Measurements from ENCODE around the gene PDE4A.
A peak's percentile ranks its signal among the peaks of the same experiment; 100 is the strongest.
"Not testable (repeated sequence)": the region's sequence is repeated elsewhere in the genome, so short reads cannot be mapped to it uniquely, and the experiment has no call there.

Gene PDE4A

DNA sequence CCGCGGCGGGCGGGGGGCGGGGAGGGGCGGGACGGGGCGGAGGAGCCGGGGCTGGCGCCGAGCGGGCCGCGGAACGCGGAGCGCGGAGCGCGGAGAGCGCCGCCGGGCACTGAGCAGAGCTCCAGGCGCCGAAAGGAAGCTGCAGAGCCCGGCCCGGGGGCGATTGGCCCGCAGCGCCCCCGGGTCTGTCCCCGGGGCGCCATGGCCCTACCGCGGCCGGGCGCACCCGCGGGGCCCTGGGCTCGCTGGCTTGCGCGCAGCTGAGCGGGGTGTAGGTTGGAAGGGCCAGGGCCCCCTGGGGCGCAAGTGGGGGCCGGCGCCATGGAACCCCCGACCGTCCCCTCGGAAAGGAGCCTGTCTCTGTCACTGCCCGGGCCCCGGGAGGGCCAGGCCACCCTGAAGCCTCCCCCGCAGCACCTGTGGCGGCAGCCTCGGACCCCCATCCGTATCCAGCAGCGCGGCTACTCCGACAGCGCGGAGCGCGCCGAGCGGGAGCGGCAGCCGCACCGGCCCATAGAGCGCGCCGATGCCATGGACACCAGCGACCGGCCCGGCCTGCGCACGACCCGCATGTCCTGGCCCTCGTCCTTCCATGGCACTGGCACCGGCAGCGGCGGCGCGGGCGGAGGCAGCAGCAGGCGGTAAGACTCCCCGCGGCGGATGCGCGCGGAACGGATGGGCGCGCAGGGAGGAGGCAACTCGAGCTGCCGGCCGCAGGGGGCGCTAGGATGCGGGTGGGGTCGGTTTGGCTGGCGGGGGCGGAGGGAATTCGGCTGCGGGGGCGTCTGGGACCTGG lies at the start of gene PDE4A:
Gene PDE4A, plus strand, starts transcription at position 95 of the 796 bp plus-strand sequence. Its CDS starts 227 bp downstream, at position 322.
- Histone ChIP-seq H3K4me1 (ENCODE audit: control insufficient read depth, insufficient read depth, low read length) (peaks cover 27% of the 10 kb centered on the region), H3K9me3 (ENCODE audit: control insufficient read depth, low read length) (no peaks in the 10 kb centered on the region), H3K4me3 (ENCODE audit: low read length) (peak within 1 kb of the TSS; percentile 27), H3K27me3 (replicated peaks; ENCODE audit: control insufficient read depth, insufficient read depth, low read length) (peaks cover 48% of the 10 kb centered on the region), H3K36me3 (ENCODE audit: control insufficient read depth, insufficient read depth, low read length, severe bottlenecking) (no peaks in the 10 kb centered on the region), H3K9ac (ENCODE audit: low read length) (no peak within 1 kb of the TSS)
- peak; percentile 64 for DNase-seq (ENCODE audit: low read depth)

- DNase-seq (ENCODE audit: low read depth): no peak
- Histone ChIP-seq H3K36me3 (ENCODE audit: control insufficient read depth, insufficient read depth, low read length, severe bottlenecking) (peaks cover 36% of the 10 kb centered on the region), H3K27me3 (replicated peaks; ENCODE audit: control insufficient read depth, insufficient read depth, low read length) (no peaks in the 10 kb centered on the region), H3K4me1 (ENCODE audit: control insufficient read depth, insufficient read depth, low read length) (no peaks in the 10 kb centered on the region), H3K4me3 (ENCODE audit: low read length) (no peak overlapping the region), H3K9ac (ENCODE audit: low read length) (no peak overlapping the region), H3K9me3 (ENCODE audit: control insufficient read depth, low read length) (no peaks in the 10 kb centered on the region)
Observed at GRCh38 chr19:10372690-10373089, 47.6 kb upstream of the PDE4A start.

GRCh38 chr19:10374931-10375330 lies 45.4 kb upstream of the PDE4A start:
- Histone ChIP-seq H3K9me3 (ENCODE audit: control insufficient read depth, low read length) (no peaks in the 10 kb centered on the region), H3K27me3 (replicated peaks; ENCODE audit: control insufficient read depth, insufficient read depth, low read length) (no peaks in the 10 kb centered on the region), H3K4me3 (ENCODE audit: low read length) (no peak overlapping the region), H3K9ac (ENCODE audit: low read length) (no peak overlapping the region), H3K4me1 (ENCODE audit: control insufficient read depth, insufficient read depth, low read length) (peaks cover 6% of the 10 kb centered on the region), H3K36me3 (ENCODE audit: control insufficient read depth, insufficient read depth, low read length, severe bottlenecking) (peaks cover 27% of the 10 kb centered on the region)
- no peak for DNase-seq (ENCODE audit: low read depth)

- Histone ChIP-seq H3K36me3 (ENCODE audit: control insufficient read depth, insufficient read depth, low read length, severe bottlenecking) (peaks cover 23% of the 10 kb centered on the region), H3K4me1 (ENCODE audit: control insufficient read depth, insufficient read depth, low read length) (peaks cover 12% of the 10 kb centered on the region)
- H3K4me3 ChIP-seq (ENCODE audit: low read length); H3K27me3 ChIP-seq (replicated peaks; ENCODE audit: control insufficient read depth, insufficient read depth, low read length); H3K9me3 ChIP-seq (ENCODE audit: control insufficient read depth, low read length); H3K9ac ChIP-seq (ENCODE audit: low read length); DNase-seq (ENCODE audit: low read depth): not testable (repeated sequence)
Observed at GRCh38 chr19:10377140-10377640, 43.1 kb upstream of the PDE4A start.

DNA sequence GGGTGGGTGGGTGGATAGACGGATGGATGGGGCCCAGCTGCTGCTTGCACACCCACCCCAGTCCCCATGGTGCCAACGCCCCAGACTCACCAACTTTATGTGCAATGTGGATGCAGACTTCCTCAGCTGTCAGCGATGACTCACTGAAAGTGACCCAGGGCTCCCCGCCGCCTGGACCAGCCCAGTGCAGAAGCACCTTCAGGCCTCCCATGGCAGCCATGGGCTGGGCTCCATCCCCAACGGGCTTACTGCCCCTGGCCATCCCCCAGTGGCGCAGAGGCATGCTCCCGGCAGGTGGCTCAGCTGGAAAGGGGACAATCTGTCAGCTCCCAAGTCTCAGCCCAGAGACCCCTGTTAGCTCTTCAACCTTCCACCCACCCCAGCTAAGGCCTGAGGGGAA lies 42.2 kb upstream of the PDE4A start:
- peaks cover 23% of the 10 kb centered on the region for H3K36me3 ChIP-seq (ENCODE audit: control insufficient read depth, insufficient read depth, low read length, severe bottlenecking)
- H3K27me3 ChIP-seq (replicated peaks; ENCODE audit: control insufficient read depth, insufficient read depth, low read length): no peaks in the 10 kb centered on the region
- DNase-seq (ENCODE audit: low read depth): no peak
- H3K4me1 ChIP-seq (ENCODE audit: control insufficient read depth, insufficient read depth, low read length): peaks cover 12% of the 10 kb centered on the region
- no peak overlapping the region for H3K9ac ChIP-seq (ENCODE audit: low read length)
- no peaks in the 10 kb centered on the region for H3K9me3 ChIP-seq (ENCODE audit: control insufficient read depth, low read length)
- H3K4me3 ChIP-seq (ENCODE audit: low read length): no peak overlapping the region

GRCh38 chr19:10379880-10380312 lies 40.4 kb upstream of the PDE4A start:
- DNase-seq (ENCODE audit: low read depth): peak; percentile 32
- H3K9me3 ChIP-seq (ENCODE audit: control insufficient read depth, low read length): no peaks in the 10 kb centered on the region
- H3K4me3 ChIP-seq (ENCODE audit: low read length): peak overlapping the region; percentile 88
- peaks cover 12% of the 10 kb centered on the region for H3K4me1 ChIP-seq (ENCODE audit: control insufficient read depth, insufficient read depth, low read length)
- peaks cover 17% of the 10 kb centered on the region for H3K36me3 ChIP-seq (ENCODE audit: control insufficient read depth, insufficient read depth, low read length, severe bottlenecking)
- H3K27me3 ChIP-seq (replicated peaks; ENCODE audit: control insufficient read depth, insufficient read depth, low read length): no peaks in the 10 kb centered on the region
- peak overlapping the region; percentile 90 for H3K9ac ChIP-seq (ENCODE audit: low read length)

DNA sequence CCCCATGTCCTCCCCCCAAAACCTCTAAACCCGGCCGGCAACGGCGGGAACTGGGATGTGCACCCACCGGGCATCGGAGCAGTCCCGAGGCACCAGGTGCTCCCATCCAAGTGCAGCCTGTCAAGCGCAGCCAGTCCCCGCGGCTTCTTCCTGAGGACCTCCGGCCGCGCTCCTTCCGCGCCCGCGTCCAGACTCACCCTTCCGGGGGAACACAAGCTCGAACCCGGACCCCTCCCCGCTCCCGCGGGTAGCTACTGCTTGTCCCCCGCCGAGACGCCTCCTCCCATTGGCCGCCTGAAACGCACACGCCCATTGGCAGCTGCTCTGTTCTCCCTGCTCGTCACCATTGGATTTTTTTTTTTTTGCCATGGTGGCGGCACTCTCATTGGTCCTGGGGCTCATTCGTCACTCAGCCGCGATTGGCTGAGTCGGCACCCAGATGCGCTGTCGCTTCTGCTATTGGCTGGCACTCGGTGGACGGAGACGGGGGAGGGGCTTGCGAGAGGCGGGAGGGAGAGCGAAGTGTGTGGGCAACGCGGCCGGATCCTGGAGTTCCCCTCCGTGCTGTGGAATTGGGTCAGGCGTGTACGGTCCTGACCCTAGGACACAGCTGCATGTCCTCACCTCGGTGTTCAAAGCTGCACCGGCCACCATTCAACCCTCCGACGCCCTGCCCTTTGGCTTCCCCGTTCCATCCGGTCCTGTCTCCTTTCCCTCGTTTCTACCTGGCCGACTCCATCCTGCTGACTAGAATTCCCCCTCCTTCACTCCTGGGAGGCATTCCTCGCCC lies 39.8 kb upstream of the PDE4A start, which contains the start of gene TYK2:
Gene TYK2, minus strand, starts transcription at position 260 of the 790 bp plus-strand sequence. CDS start 2,166 bp downstream, outside the sequence.
- Histone ChIP-seq H3K9me3 (ENCODE audit: control insufficient read depth, low read length) (no peaks in the 10 kb centered on the region), H3K9ac (ENCODE audit: low read length) (peak within 1 kb of the TSS; percentile 90), H3K4me1 (ENCODE audit: control insufficient read depth, insufficient read depth, low read length) (peaks cover 12% of the 10 kb centered on the region), H3K27me3 (replicated peaks; ENCODE audit: control insufficient read depth, insufficient read depth, low read length) (no peaks in the 10 kb centered on the region), H3K36me3 (ENCODE audit: control insufficient read depth, insufficient read depth, low read length, severe bottlenecking) (peaks cover 12% of the 10 kb centered on the region), H3K4me3 (ENCODE audit: low read length) (peak within 1 kb of the TSS; percentile 88)
- DNase-seq (ENCODE audit: low read depth): peak; percentile 99

DNA sequence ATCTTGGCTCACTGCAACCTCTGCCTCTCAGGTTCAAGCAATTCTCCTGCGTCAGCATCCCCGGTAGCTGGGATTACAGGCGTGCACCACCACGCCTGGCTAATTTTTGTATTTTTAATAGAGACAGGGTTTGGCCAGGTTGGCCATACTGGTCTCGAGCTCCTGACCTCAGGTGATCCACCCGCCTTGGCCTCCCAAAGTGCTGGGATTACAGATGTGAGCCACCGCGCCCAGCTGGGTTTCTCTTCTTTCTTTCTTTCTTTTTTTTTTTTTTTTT lies 37.2 kb upstream of the PDE4A start:
- H3K36me3 ChIP-seq (ENCODE audit: control insufficient read depth, insufficient read depth, low read length, severe bottlenecking); H3K9me3 ChIP-seq (ENCODE audit: control insufficient read depth, low read length); H3K27me3 ChIP-seq (replicated peaks; ENCODE audit: control insufficient read depth, insufficient read depth, low read length); H3K4me3 ChIP-seq (ENCODE audit: low read length); H3K9ac ChIP-seq (ENCODE audit: low read length); DNase-seq (ENCODE audit: low read depth): not testable (repeated sequence)
- H3K4me1 ChIP-seq (ENCODE audit: control insufficient read depth, insufficient read depth, low read length): peaks cover 12% of the 10 kb centered on the region

DNA sequence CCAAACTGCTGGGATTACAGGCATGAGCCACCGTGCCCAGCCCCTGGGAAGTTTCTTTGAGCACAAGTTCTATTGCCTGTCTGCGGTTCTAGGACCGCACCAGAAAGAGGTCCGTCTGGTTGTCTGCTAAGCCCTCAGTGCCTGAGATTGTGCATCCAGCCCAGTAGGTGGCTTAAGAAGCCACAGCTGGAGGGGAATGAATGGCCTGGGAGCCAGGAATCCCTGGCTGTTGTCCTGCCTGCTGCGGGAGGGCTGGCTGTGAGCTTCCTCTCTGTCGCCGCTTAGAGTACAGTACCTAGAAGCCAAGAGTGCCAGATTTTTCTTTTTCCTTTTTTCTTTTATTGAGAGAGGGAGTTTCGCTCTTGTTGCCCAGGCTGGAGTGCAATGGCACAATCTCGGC lies 35.8 kb upstream of the PDE4A start:
- Histone ChIP-seq H3K9me3 (ENCODE audit: control insufficient read depth, low read length) (no peaks in the 10 kb centered on the region), H3K4me1 (ENCODE audit: control insufficient read depth, insufficient read depth, low read length) (peaks cover 10% of the 10 kb centered on the region), H3K4me3 (ENCODE audit: low read length) (no peak overlapping the region), H3K9ac (ENCODE audit: low read length) (no peak overlapping the region), H3K36me3 (ENCODE audit: control insufficient read depth, insufficient read depth, low read length, severe bottlenecking) (no peaks in the 10 kb centered on the region), H3K27me3 (replicated peaks; ENCODE audit: control insufficient read depth, insufficient read depth, low read length) (no peaks in the 10 kb centered on the region)
- no peak for DNase-seq (ENCODE audit: low read depth)

GRCh38 chr19:10388957-10389356 lies 31.4 kb upstream of the PDE4A start:
- Histone ChIP-seq H3K27me3 (replicated peaks; ENCODE audit: control insufficient read depth, insufficient read depth, low read length) (no peaks in the 10 kb centered on the region), H3K9me3 (ENCODE audit: control insufficient read depth, low read length) (no peaks in the 10 kb centered on the region), H3K4me3 (ENCODE audit: low read length) (no peak overlapping the region), H3K9ac (ENCODE audit: low read length) (no peak overlapping the region), H3K36me3 (ENCODE audit: control insufficient read depth, insufficient read depth, low read length, severe bottlenecking) (peaks cover 30% of the 10 kb centered on the region), H3K4me1 (ENCODE audit: control insufficient read depth, insufficient read depth, low read length) (no peaks in the 10 kb centered on the region)
- peak; percentile 91 for DNase-seq (ENCODE audit: low read depth)

DNA sequence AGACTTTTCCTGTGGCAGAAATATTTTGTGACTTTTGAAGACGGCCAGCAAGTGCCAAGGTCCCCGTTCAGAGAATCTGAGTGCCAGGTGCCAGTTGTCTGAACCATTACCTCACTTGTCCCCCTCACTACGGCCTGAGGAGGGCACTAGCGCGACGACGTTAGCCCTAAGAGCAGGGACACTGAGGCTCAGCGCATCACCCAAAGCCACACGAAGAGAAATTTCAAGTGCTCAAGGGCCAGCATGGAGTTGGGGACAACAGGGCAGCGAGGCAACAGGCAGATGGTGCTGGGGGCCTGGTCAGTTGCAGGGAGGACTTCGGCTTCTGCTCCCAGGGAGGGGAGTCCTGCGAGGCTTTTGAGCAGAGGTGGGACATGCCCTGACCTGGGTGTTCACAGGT lies 30.5 kb upstream of the PDE4A start:
- no peaks in the 10 kb centered on the region for H3K9me3 ChIP-seq (ENCODE audit: control insufficient read depth, low read length)
- H3K4me1 ChIP-seq (ENCODE audit: control insufficient read depth, insufficient read depth, low read length): no peaks in the 10 kb centered on the region
- H3K9ac ChIP-seq (ENCODE audit: low read length): no peak overlapping the region
- H3K27me3 ChIP-seq (replicated peaks; ENCODE audit: control insufficient read depth, insufficient read depth, low read length): no peaks in the 10 kb centered on the region
- H3K36me3 ChIP-seq (ENCODE audit: control insufficient read depth, insufficient read depth, low read length, severe bottlenecking): peaks cover 37% of the 10 kb centered on the region
- no peak overlapping the region for H3K4me3 ChIP-seq (ENCODE audit: low read length)
- no peak for DNase-seq (ENCODE audit: low read depth)
